Measurements from ENCODE around the gene INSIG1.

The INSIG1 gene

GRCh38 chr7:155252892-155253501 is 44.7 kb upstream of the INSIG1 start:
- Histone ChIP-seq H3K9me3 (ENCODE audit: control insufficient read depth, insufficient read depth, low read depth, low read length) (no peaks in the 10 kb centered on the region), H3K4me3 (ENCODE audit: low read depth, low read length) (no peak overlapping the region), H3K36me3 (ENCODE audit: control insufficient read depth in 2 of 2, insufficient read depth in 1 of 2, low read length in 2 of 2) (no peaks in the 10 kb centered on the region), H3K4me1 (ENCODE audit: control insufficient read depth, insufficient read depth, low read length) (no peaks in the 10 kb centered on the region), H3K27ac (ENCODE audit: extremely low read depth, low read depth, low read length) (no peak overlapping the region)
- POLR2A ChIA-PET, result no interaction called here
- TF ChIP-seq ZNF248 (tag by site-specific recombination; IDR thresholded peaks at IDR 0.05), result no peak
- no peak for TF ChIP-seq ZNF211 (tag by site-specific recombination; IDR thresholded peaks at IDR 0.05; ENCODE audit: low read depth)
- no peak for TF ChIP-seq ZBTB44 (tag by site-specific recombination; IDR thresholded peaks at IDR 0.05)
- TF ChIP-seq FEZF1 (tag by site-specific recombination; IDR thresholded peaks at IDR 0.05), result no peak
- TF ChIP-seq SP3 (tag by site-specific recombination; IDR thresholded peaks at IDR 0.05), result no peak
- TF ChIP-seq ZNF2 (tag by site-specific recombination; IDR thresholded peaks at IDR 0.05), result no peak
- CTCF ChIA-PET, result interaction anchor here (0.7 to 1.4 kb wide), 2 partner anchors 133 to 325 kb away, joined by 3 to 4 read pairs; no protein-coding TSS in a partner anchor

- ChIA-PET CTCF (no interaction called here), POLR2A (no interaction called here)
- no peak overlapping the region for H3K27ac ChIP-seq (ENCODE audit: extremely low read depth, low read depth, low read length)
- no peaks in the 10 kb centered on the region for H3K36me3 ChIP-seq (ENCODE audit: control insufficient read depth in 2 of 2, insufficient read depth in 1 of 2, low read length in 2 of 2)
- H3K4me1 ChIP-seq (ENCODE audit: control insufficient read depth, insufficient read depth, low read length), result no peaks in the 10 kb centered on the region
- H3K9me3 ChIP-seq (ENCODE audit: control insufficient read depth, insufficient read depth, low read depth, low read length), result no peaks in the 10 kb centered on the region
- no peak overlapping the region for H3K4me3 ChIP-seq (ENCODE audit: low read depth, low read length)
- TF ChIP-seq PRDM4 (tag by site-specific recombination; IDR thresholded peaks at IDR 0.05), result no peak
- no peak for TF ChIP-seq ZNF701 (tag by site-specific recombination; IDR thresholded peaks at IDR 0.05)
- TF ChIP-seq ZNF501 (tag by site-specific recombination; IDR thresholded peaks at IDR 0.05), result no peak
- no peak for TF ChIP-seq GFI1B (tag by site-specific recombination; IDR thresholded peaks at IDR 0.05)
- TF ChIP-seq ZBTB49 (tag by site-specific recombination; IDR thresholded peaks at IDR 0.05; ENCODE audit: low read depth), result no peak
- TF ChIP-seq ZNF548 (tag by site-specific recombination; IDR thresholded peaks at IDR 0.05), result no peak
- TF ChIP-seq ELK4 (IDR thresholded peaks at IDR 0.05; ENCODE audit: borderline replicate concordance, low read depth, low read length), result no peak
- no peak for TF ChIP-seq ZNF302 (tag by site-specific recombination; IDR thresholded peaks at IDR 0.05; ENCODE audit: low read depth)
- TF ChIP-seq PRDM6 (tag by site-specific recombination; IDR thresholded peaks at IDR 0.05), result no peak
- TF ChIP-seq ZNF624 (tag by site-specific recombination; IDR thresholded peaks at IDR 0.05), result no peak
- no peak for TF ChIP-seq KLF1 (tag by site-specific recombination; IDR thresholded peaks at IDR 0.05)
- TF ChIP-seq ZNF530 (tag by site-specific recombination; IDR thresholded peaks at IDR 0.05; ENCODE audit: low read depth), result no peak
- no peak for TF ChIP-seq ZBTB26 (tag by site-specific recombination; optimal IDR thresholded peaks at IDR 0.05)
- TF ChIP-seq ZBTB21 (tag by site-specific recombination; IDR thresholded peaks at IDR 0.05), result no peak
- TF ChIP-seq ZNF521 (tag by site-specific recombination; IDR thresholded peaks at IDR 0.05), result no peak
- no peak for TF ChIP-seq ZNF398 (tag by site-specific recombination; IDR thresholded peaks at IDR 0.05)
- no peak for TF ChIP-seq SCRT2 (tag by site-specific recombination; IDR thresholded peaks at IDR 0.05)
These were observed 43.7 kb upstream of the INSIG1 start for GRCh38 chr7:155254018-155254417.
